ENCODE measurements around the gene YPEL5.

GRCh38 chr2:30146337-30147195, at the start of gene YPEL5:
- TF ChIP-seq, protein P1, sequence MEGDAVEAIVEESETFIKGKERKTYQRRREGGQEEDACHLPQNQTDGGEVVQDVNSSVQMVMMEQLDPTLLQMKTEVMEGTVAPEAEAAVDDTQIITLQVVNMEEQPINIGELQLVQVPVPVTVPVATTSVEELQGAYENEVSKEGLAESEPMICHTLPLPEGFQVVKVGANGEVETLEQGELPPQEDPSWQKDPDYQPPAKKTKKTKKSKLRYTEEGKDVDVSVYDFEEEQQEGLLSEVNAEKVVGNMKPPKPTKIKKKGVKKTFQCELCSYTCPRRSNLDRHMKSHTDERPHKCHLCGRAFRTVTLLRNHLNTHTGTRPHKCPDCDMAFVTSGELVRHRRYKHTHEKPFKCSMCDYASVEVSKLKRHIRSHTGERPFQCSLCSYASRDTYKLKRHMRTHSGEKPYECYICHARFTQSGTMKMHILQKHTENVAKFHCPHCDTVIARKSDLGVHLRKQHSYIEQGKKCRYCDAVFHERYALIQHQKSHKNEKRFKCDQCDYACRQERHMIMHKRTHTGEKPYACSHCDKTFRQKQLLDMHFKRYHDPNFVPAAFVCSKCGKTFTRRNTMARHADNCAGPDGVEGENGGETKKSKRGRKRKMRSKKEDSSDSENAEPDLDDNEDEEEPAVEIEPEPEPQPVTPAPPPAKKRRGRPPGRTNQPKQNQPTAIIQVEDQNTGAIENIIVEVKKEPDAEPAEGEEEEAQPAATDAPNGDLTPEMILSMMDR (IDR thresholded peaks at IDR 0.05): no peak
- TF ChIP-seq POLR2A (IDR thresholded peaks at IDR 0.05): peak; percentile 95
- TF ChIP-seq POLR2AphosphoS5 (IDR thresholded peaks at IDR 0.05): peak; percentile 92 to 94 (median 94)
- TF ChIP-seq EP300 (IDR thresholded peaks at IDR 0.05; ENCODE audit: low read depth): peak; percentile 31

All from transverse colon (tissue), 4 donors.